Mammary epithelial cell (primary cell): Measurements from ENCODE around the gene ZMAT3.
"Not testable (repeated sequence)": the region's sequence is repeated elsewhere in the genome, so short reads cannot be mapped to it uniquely, and the experiment has no call there.

Experiments
- CTCF ChIP-seq, 2 donors: IDR thresholded peaks in 1 of 2; conservative IDR thresholded peaks in 1 of 2; 2 replicates each; pipeline ENCODE4 v1.5.1; 2011 to 2012; ENCODE audit warnings: inconsistent platforms in 2 of 2, low read length in 2 of 2, mild to moderate bottlenecking in 2 of 2, control low read depth in 1 of 2, low read depth in 1 of 2; ENCODE audit not compliant: insufficient read depth in 1 of 2; ENCODE audit errors: extremely low read depth in 1 of 2
- EZH2 ChIP-seq: IDR thresholded peaks from 2 replicates; pipeline ENCODE4 v1.6.1; 2012; ENCODE audit warnings: low read length, inconsistent platforms, borderline replicate concordance

DNA sequence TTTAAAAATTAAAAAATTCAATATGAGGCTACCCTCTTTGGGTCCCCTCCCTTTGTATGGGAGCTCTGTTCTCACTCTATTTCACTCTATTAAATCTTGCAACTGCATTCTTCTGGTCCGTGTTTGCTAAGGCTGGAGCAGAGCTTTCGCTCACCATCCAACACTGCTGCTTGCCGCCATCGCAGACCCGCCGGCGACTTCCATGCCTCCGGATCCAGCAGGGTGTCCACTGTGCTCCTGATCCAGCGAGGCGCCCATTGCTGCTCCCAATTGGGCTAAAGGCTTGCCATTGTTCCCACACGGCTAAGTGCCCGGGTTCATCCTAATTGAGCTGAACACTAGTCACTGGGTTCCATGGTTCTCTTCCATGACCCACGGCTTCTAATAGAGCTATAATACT is 17.0 kb downstream of the ZMAT3 start:
- TF ChIP-seq CTCF (conservative IDR thresholded peaks at IDR 0.05 in 1 of 2, IDR thresholded peaks at IDR 0.05 in 1 of 2; ENCODE audit: extremely low read depth in 1 of 2, insufficient read depth in 1 of 2, low read depth in 1 of 2, low read length in 2 of 2); EZH2: not testable (repeated sequence)
